T-helper 22 cell (primary cell): ENCODE results near the gene COL27A1.

Experiments
- DNase-seq: peaks from one replicate; pipeline ENCODE4 v3.0.0-alpha.2; 2020; ENCODE audit warnings: low read depth

The COL27A1 gene

GRCh38 chr9:114287763-114288192 is 132.4 kb downstream of the COL27A1 start:
- no peak for DNase-seq

- no peak for DNase-seq
These were observed 133.1 kb downstream of the COL27A1 start for GRCh38 chr9:114288193-114289091.

- DNase-seq, result no peak
These were observed 133.8 kb downstream of the COL27A1 start for GRCh38 chr9:114289106-114289505.

GRCh38 chr9:114289571-114290481 is 134.5 kb downstream of the COL27A1 start:
- DNase-seq, result no peak

- DNase-seq, result no peak
These were observed 135.2 kb downstream of the COL27A1 start for GRCh38 chr9:114290561-114290986.

- peak; percentile 12 for DNase-seq
These were observed 135.7 kb downstream of the COL27A1 start for GRCh38 chr9:114291064-114291474.

GRCh38 chr9:114291886-114292590 is 136.7 kb downstream of the COL27A1 start:
- DNase-seq, result no peak

- no peak for DNase-seq
These were observed 139.3 kb downstream of the COL27A1 start for GRCh38 chr9:114294664-114295063.

- DNase-seq, result no peak
These were observed 141.0 kb downstream of the COL27A1 start for GRCh38 chr9:114296338-114296737.

- DNase-seq, result no peak
These were observed 144.2 kb downstream of the COL27A1 start for GRCh38 chr9:114299286-114300152.

- DNase-seq, result no peak
These were observed 145.0 kb downstream of the COL27A1 start for GRCh38 chr9:114300153-114300845.

- DNase-seq, result no peak
These were observed 145.8 kb downstream of the COL27A1 start for GRCh38 chr9:114300846-114301797.

- no peak for DNase-seq
These were observed 146.6 kb downstream of the COL27A1 start for GRCh38 chr9:114301798-114302565.

GRCh38 chr9:114302727-114303126 is 147.4 kb downstream of the COL27A1 start:
- DNase-seq, result no peak

GRCh38 chr9:114303571-114303970 is 148.2 kb downstream of the COL27A1 start:
- no peak for DNase-seq

GRCh38 chr9:114303977-114304376 is 148.6 kb downstream of the COL27A1 start:
- no peak for DNase-seq

GRCh38 chr9:114304416-114305188 is 149.3 kb downstream of the COL27A1 start:
- no peak for DNase-seq

- no peak for DNase-seq
These were observed 152.5 kb downstream of the COL27A1 start for GRCh38 chr9:114307899-114308267.
